MM.1S (cell line): ENCODE measurements around the gene FHIT.
A peak's percentile ranks its signal among the peaks of the same experiment; 100 is the strongest.

ENCODE experiments used
- DNase-seq: peaks from one replicate; pipeline ENCODE4 v3.0.0-alpha.2; 2015
- H2AFZ ChIP-seq: fragments of 300-600 bp; sonication (generic); 2 replicates; pipeline ENCODE4 v1.6.0; 2016; ENCODE audit warnings: antibody characterized with exemption, low read length
- H3F3A ChIP-seq: fragments of 300-600 bp; sonication (generic); 2 replicates; pipeline ENCODE4 v1.6.1; 2016; ENCODE audit warnings: mild to moderate bottlenecking, antibody characterized with exemption, low read length, moderate library complexity, mixed read lengths; ENCODE audit not compliant: insufficient read depth
- H3K27ac ChIP-seq: fragments of 300-600 bp; sonication (generic); 2 replicates; pipeline ENCODE4 v1.5.1; 2016; ENCODE audit warnings: mild to moderate bottlenecking, low read length
- H3K27me3 ChIP-seq: fragments of 300-600 bp; sonication (generic); replicated peaks from 2 replicates; pipeline ENCODE4 v1.6.0; 2016; ENCODE audit warnings: low read length; ENCODE audit not compliant: insufficient read depth
- H3K36me3 ChIP-seq: fragments of 300-600 bp; sonication (generic); replicated peaks from 2 replicates; pipeline ENCODE4 v1.6.1; 2016; ENCODE audit warnings: mild to moderate bottlenecking, low read length, mixed read lengths; ENCODE audit not compliant: insufficient read depth
- H3K4me1 ChIP-seq: fragments of 300-600 bp; sonication (generic); 2 replicates; pipeline ENCODE4 v1.6.1; 2016; ENCODE audit warnings: low read length, mixed read lengths
- H3K4me2 ChIP-seq: fragments of 300-600 bp; sonication (generic); 2 replicates; pipeline ENCODE4 v1.6.0; 2016; ENCODE audit warnings: low read depth, low read length
- H3K4me3 ChIP-seq: fragments of 300-600 bp; sonication (generic); 2 replicates; pipeline ENCODE4 v1.5.1; 2016; ENCODE audit warnings: low read length, mixed read lengths
- H3K79me2 ChIP-seq: fragments of 300-600 bp; sonication (generic); 2 replicates; pipeline ENCODE4 v1.6.1; 2016; ENCODE audit warnings: mixed run types, low read length, mixed read lengths
- H3K9ac ChIP-seq: fragments of 300-600 bp; sonication (generic); 2 replicates; pipeline ENCODE4 v1.6.1; 2016; ENCODE audit warnings: low read length, mixed read lengths
- H3K9me2 ChIP-seq: fragments of 300-600 bp; sonication (generic); replicated peaks from 2 replicates; pipeline ENCODE4 v1.6.1; 2016; ENCODE audit warnings: mild to moderate bottlenecking, low read length, mixed read lengths; ENCODE audit not compliant: insufficient read depth
- H3K9me3 ChIP-seq: fragments of 300-600 bp; sonication (generic); replicated peaks from 2 replicates; pipeline ENCODE4 v1.6.1; 2016; ENCODE audit warnings: mild to moderate bottlenecking, low read length, mixed read lengths; ENCODE audit not compliant: insufficient read depth
- H4K20me1 ChIP-seq: fragments of 300-600 bp; sonication (generic); 2 replicates; pipeline ENCODE4 v1.6.1; 2016; ENCODE audit warnings: mild to moderate bottlenecking, low read length, moderate library complexity, mixed read lengths; ENCODE audit not compliant: insufficient read depth
- EZH2 ChIP-seq: fragments of 300-600 bp; sonication (generic); optimal IDR thresholded peaks from 2 replicates; pipeline ENCODE3; 2017; ENCODE audit warnings: low read depth, mild to moderate bottlenecking, antibody characterized with exemption, low read length, mixed read lengths
- EZH2phosphoT487 ChIP-seq: fragments of 300-600 bp; sonication (generic); IDR thresholded peaks from 2 replicates; pipeline ENCODE4 v1.6.1; 2018; ENCODE audit warnings: antibody characterized with exemption, low read length
- TF ChIP-seq, protein P1 (sequence below): fragments of 300-600 bp; sonication (generic); IDR thresholded peaks from 2 replicates; pipeline ENCODE4 v1.5.1; 2016; ENCODE audit warnings: antibody characterized with exemption, low read length, mixed read lengths

Gene FHIT

DNA sequence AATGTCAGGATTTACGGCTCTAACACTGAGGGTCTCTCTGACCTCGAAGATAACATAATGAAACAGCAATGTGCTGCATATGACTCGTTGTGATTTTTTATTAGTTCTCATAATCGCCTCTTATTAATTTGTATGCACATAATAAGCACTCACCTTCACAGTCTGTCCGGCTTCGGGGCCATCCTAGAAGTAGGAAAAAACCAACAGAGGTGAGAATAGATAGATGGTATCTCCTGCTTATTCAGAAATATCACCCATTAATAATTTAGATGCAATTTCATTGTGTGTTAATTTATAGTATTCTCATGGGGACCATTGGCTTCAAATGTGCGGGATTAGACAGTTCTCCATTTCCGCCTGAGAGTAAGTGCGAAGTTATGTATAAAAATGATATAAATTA lies 1240.0 kb downstream of the FHIT start:
- Histone ChIP-seq H2AFZ (no peak overlapping the region), H3F3A (peaks cover 8% of the 10 kb centered on the region), H4K20me1 (no peaks in the 10 kb centered on the region), H3K27ac (peak overlapping the region; percentile 38; the same call in 1 of the 2 replicates), H3K4me3 (peak overlapping the region; percentile 15), H3K4me1 (peaks cover 18% of the 10 kb centered on the region), H3K36me3 (no peaks in the 10 kb centered on the region), H3K9ac (no peak overlapping the region), H3K9me3 (no peaks in the 10 kb centered on the region), H3K79me2 (no peaks in the 10 kb centered on the region), H3K4me2 (peak overlapping the region; percentile 53), H3K9me2 (no peaks in the 10 kb centered on the region), H3K27me3 (no peaks in the 10 kb centered on the region)
- no peak for DNase-seq
- no peak for TF ChIP-seq EZH2
- TF ChIP-seq, protein P1, sequence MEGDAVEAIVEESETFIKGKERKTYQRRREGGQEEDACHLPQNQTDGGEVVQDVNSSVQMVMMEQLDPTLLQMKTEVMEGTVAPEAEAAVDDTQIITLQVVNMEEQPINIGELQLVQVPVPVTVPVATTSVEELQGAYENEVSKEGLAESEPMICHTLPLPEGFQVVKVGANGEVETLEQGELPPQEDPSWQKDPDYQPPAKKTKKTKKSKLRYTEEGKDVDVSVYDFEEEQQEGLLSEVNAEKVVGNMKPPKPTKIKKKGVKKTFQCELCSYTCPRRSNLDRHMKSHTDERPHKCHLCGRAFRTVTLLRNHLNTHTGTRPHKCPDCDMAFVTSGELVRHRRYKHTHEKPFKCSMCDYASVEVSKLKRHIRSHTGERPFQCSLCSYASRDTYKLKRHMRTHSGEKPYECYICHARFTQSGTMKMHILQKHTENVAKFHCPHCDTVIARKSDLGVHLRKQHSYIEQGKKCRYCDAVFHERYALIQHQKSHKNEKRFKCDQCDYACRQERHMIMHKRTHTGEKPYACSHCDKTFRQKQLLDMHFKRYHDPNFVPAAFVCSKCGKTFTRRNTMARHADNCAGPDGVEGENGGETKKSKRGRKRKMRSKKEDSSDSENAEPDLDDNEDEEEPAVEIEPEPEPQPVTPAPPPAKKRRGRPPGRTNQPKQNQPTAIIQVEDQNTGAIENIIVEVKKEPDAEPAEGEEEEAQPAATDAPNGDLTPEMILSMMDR = no peak
- TF ChIP-seq EZH2phosphoT487 = no peak

DNA sequence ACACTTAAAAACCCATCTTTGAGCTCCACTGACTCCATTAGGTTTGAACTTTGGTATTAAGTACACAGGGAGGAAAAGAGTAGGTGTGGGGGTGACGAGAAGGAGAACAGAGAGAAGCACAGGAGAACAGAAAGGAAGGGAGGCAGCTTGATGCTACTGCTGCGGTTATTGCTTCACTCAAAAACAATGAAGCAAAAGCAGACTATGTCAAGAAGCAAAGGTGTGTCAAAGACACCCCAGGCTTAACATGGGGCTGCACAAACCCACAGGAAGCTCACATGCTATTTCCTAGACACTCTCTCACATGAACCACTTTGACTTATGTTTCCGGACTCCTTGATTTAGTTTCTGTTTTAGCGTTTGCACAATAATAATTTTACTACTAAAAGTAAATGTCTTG lies 1240.5 kb downstream of the FHIT start:
- Histone ChIP-seq H3K4me2 (peak overlapping the region; percentile 57), H3K27ac (peak overlapping the region; percentile 38; the same call in 1 of the 2 replicates), H3K9ac (no peak overlapping the region), H3K9me3 (no peaks in the 10 kb centered on the region), H3K9me2 (no peaks in the 10 kb centered on the region), H3K4me3 (peak overlapping the region; percentile 15), H3K4me1 (peaks cover 18% of the 10 kb centered on the region), H4K20me1 (no peaks in the 10 kb centered on the region), H3K27me3 (no peaks in the 10 kb centered on the region), H3F3A (peaks cover 8% of the 10 kb centered on the region), H2AFZ (no peak overlapping the region), H3K79me2 (no peaks in the 10 kb centered on the region), H3K36me3 (no peaks in the 10 kb centered on the region)
- DNase-seq = peak; percentile 89
- TF ChIP-seq, protein P1 = no peak
- TF ChIP-seq EZH2phosphoT487 (no peak), EZH2 (no peak)

DNA sequence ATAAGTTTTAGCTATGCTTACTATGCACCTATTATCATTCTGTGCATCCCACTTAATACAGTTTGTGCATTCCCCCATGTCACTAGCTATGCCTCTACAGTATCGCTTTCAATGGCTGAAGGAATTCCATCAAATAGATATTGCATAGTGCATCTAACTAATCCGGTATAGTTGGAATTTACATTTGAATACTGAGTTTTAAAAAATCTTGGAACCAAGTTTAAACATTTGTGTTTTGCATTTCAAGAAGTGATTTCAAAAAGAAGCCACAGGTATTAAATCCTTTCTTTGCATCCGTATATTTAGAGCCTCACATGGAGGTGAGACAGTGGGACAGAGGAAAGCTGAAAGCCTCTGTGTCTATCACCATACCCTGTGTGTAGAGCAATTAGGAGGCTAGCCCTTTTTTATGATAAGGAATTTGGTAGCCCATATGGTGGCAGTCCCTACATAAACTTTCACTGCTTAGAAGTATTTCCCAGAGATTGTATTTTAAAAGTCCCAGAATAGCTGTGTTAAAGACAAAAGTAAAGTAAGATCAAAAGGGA lies 1241.2 kb downstream of the FHIT start:
- H3K9me2 ChIP-seq = no peaks in the 10 kb centered on the region
- peak overlapping the region; percentile 57; the same call in 1 of the 2 replicates for H3K4me2 ChIP-seq
- H3K27me3 ChIP-seq = no peaks in the 10 kb centered on the region
- DNase-seq = no peak
- no peak overlapping the region for H3K4me3 ChIP-seq
- H2AFZ ChIP-seq = no peak overlapping the region
- peaks cover 18% of the 10 kb centered on the region for H3K4me1 ChIP-seq
- H3K27ac ChIP-seq = peak overlapping the region; percentile 38; the same call in 1 of the 2 replicates
- H4K20me1 ChIP-seq = no peaks in the 10 kb centered on the region
- no peak overlapping the region for H3K9ac ChIP-seq
- no peaks in the 10 kb centered on the region for H3K79me2 ChIP-seq
- TF ChIP-seq, protein P1 = no peak
- no peak for TF ChIP-seq EZH2phosphoT487
- TF ChIP-seq EZH2 = no peak
- H3K36me3 ChIP-seq = no peaks in the 10 kb centered on the region
- H3F3A ChIP-seq = peaks cover 8% of the 10 kb centered on the region
- no peaks in the 10 kb centered on the region for H3K9me3 ChIP-seq
